Pons (tissue), 1 donor: Measurements from ENCODE around the gene SCUBE2.
A peak's percentile ranks its signal among the peaks of the same experiment; 100 is the strongest.

Experiments used
- DNase-seq: peaks from one replicate; pipeline ENCODE4 v3.0.0-alpha.2; 2016; ENCODE audit warnings: low spot score

SCUBE2 gene

GRCh38 chr11:9091044-9091922 is at the start of gene SCUBE2:
TSS of gene SCUBE2 (minus strand) at chr11:9091599. CDS start at chr11:9091528, 71 bp downstream.
- DNase-seq, result no peak

- no peak for DNase-seq
These were observed 49.8 kb upstream of the SCUBE2 start for GRCh38 chr11:9141186-9141585.

- no peak for DNase-seq
These were observed 48.4 kb upstream of the SCUBE2 start for GRCh38 chr11:9139628-9140357.

- no peak for DNase-seq
These were observed 47.5 kb upstream of the SCUBE2 start for GRCh38 chr11:9138612-9139579.

GRCh38 chr11:9138133-9138453 is 46.7 kb upstream of the SCUBE2 start:
- no peak for DNase-seq

GRCh38 chr11:9137293-9138132 is 46.1 kb upstream of the SCUBE2 start:
- DNase-seq, result peak; percentile 66

GRCh38 chr11:9136741-9137140 is 45.3 kb upstream of the SCUBE2 start:
- DNase-seq, result no peak

- DNase-seq, result no peak
These were observed 42.6 kb upstream of the SCUBE2 start for GRCh38 chr11:9133956-9134355.

GRCh38 chr11:9132203-9132878 is 40.9 kb upstream of the SCUBE2 start:
- DNase-seq, result no peak

GRCh38 chr11:9130297-9130696 is 38.9 kb upstream of the SCUBE2 start:
- no peak for DNase-seq

- no peak for DNase-seq
These were observed 35.2 kb upstream of the SCUBE2 start for GRCh38 chr11:9126636-9127035.

- DNase-seq, result no peak
These were observed 33.9 kb upstream of the SCUBE2 start for GRCh38 chr11:9125185-9125886.

- DNase-seq, result no peak
These were observed 32.4 kb upstream of the SCUBE2 start for GRCh38 chr11:9123595-9124304.

GRCh38 chr11:9121469-9121796 is 30.0 kb upstream of the SCUBE2 start:
- DNase-seq, result no peak

GRCh38 chr11:9120664-9121468 is 29.5 kb upstream of the SCUBE2 start:
- DNase-seq, result no peak

GRCh38 chr11:9118277-9118676 is 26.9 kb upstream of the SCUBE2 start:
- DNase-seq, result no peak

- DNase-seq, result no peak
These were observed 20.7 kb upstream of the SCUBE2 start for GRCh38 chr11:9112075-9112474.

GRCh38 chr11:9109858-9110731 is 18.7 kb upstream of the SCUBE2 start:
- no peak for DNase-seq
